ENCODE results near the gene COPG1. TPM values are rescaled to one million over a fixed set of nuclear protein-coding genes. Genes with fewer than 3 reads are reported as not detected.

Gene COPG1
- polyA plus RNA-seq, 1 of the 3 experiments (the other 2 are of a cell fraction) = 114 TPM

- Histone ChIP-seq H3K9ac (peak overlapping the region; percentile 29; the same call in 1 of the 2 replicates), H3K4me3 (ENCODE audit: low read depth in 2 of 2, low read length in 1 of 2) (no peak overlapping the region), H3K27ac (ENCODE audit: low read depth in 2 of 2, low read length in 1 of 2) (peak overlapping the region; percentile 11 to 91; a peak in 3 of 4 replicates), H3K4me1 (ENCODE audit: control insufficient read depth in 1 of 2, insufficient read depth in 2 of 2, low read depth in 1 of 2, low read length in 1 of 2) (peaks cover 3 to 32% of the 10 kb centered on the region in 2 experiments; a peak in 2 of 4 replicates), H3K4me2 (peak overlapping the region; percentile 71; the same call in 1 of the 2 replicates), H4K20me1 (ENCODE audit: insufficient read depth) (no peaks in the 10 kb centered on the region), H3K79me2 (ENCODE audit: insufficient read depth) (no peaks in the 10 kb centered on the region), H2AFZ (ENCODE audit: low read depth) (peak overlapping the region; percentile 89; the same call in 1 of the 2 replicates), H3K36me3 (replicated peaks in 1 of 2; ENCODE audit: control insufficient read depth in 1 of 2, insufficient read depth in 2 of 2, low read length in 1 of 2) (no peaks in the 10 kb centered on the region), H3K9me2 (no peaks in the 10 kb centered on the region), H3K27me3 (ENCODE audit: insufficient read depth) (no peaks in the 10 kb centered on the region), H3F3A (replicated peaks; ENCODE audit: insufficient read depth) (peaks cover 49% of the 10 kb centered on the region), H3K9me3 (no peaks in the 10 kb centered on the region)
- POLR2A ChIA-PET = no interaction called here
- WGBS (ENCODE audit: low lambda C conversion rate) = 23% methylated on average over 6 of the region's 6 CpGs
- DNase-seq = peak; percentile 34
- CTCF ChIA-PET = interaction anchor here (8.8 kb wide), 1 partner anchor 19 kb away, joined by 49 read pairs; no protein-coding TSS in a partner anchor
- TF ChIP-seq POLR2AphosphoS5 (IDR thresholded peaks at IDR 0.05; ENCODE audit: low read depth, low read length) = peak; percentile 46; the same call in 1 of the 2 replicates
- no peak for TF ChIP-seq RCOR1 (IDR thresholded peaks at IDR 0.05; ENCODE audit: low read length)
- TF ChIP-seq REST (IDR thresholded peaks at IDR 0.05; ENCODE audit: low read depth, low read length) = 0 out of 2 replicates have a peak, but pooled peaks have one; percentile 29
- no peak for TF ChIP-seq MEF2A (IDR thresholded peaks at IDR 0.05; ENCODE audit: borderline replicate concordance, low read depth)
- no peak for TF ChIP-seq CTCF (IDR thresholded peaks at IDR 0.05)
- peak; percentile 71 for TF ChIP-seq TCF12 (IDR thresholded peaks at IDR 0.05)
- peak; percentile 61; the same call in 1 of the 2 replicates for TF ChIP-seq SIN3A (IDR thresholded peaks at IDR 0.05; ENCODE audit: borderline replicate concordance, low read depth, low read length)
- peak; percentile 70 for TF ChIP-seq NRF1 (IDR thresholded peaks at IDR 0.05; ENCODE audit: low read depth, low read length)
- peak; percentile 87 for TF ChIP-seq JUND (IDR thresholded peaks at IDR 0.05)
- TF ChIP-seq RXRA (IDR thresholded peaks at IDR 0.05; ENCODE audit: borderline replicate concordance, low read depth) = peak; percentile 64; the same call in 1 of the 2 replicates
- TF ChIP-seq ZBTB33 (IDR thresholded peaks at IDR 0.05; ENCODE audit: borderline replicate concordance, low read depth) = no peak
- TF ChIP-seq MAX (IDR thresholded peaks at IDR 0.05; ENCODE audit: low read depth) = peak; percentile 78
- peak; percentile 40; the same call in 1 of the 2 replicates for TF ChIP-seq PBX3 (IDR thresholded peaks at IDR 0.05)
- no peak; the same call in 1 of the 2 replicates for TF ChIP-seq TAF1 (IDR thresholded peaks at IDR 0.05; ENCODE audit: borderline replicate concordance, low read depth, low read length)
- TF ChIP-seq FOSL2 (IDR thresholded peaks at IDR 0.05; ENCODE audit: borderline replicate concordance, low read depth) = peak; percentile 93
- TF ChIP-seq NFIC (IDR thresholded peaks at IDR 0.05; ENCODE audit: borderline replicate concordance) = peak; percentile 78
These were observed 23.0 kb upstream of the COPG1 start for GRCh38 chr3:129226374-129226773.
